Fibroblast of lung (primary cell): ENCODE data around the gene DNAJC18. TPM values are rescaled to one million over a fixed set of nuclear protein-coding genes. Genes with fewer than 3 reads are reported as not detected.

Source experiments
- DNase-seq, 2 donors: peaks; one replicate each; pipeline versions ENCODE4 v3.0.0 to v3.0.0-alpha.2; 2010; ENCODE audit warnings: low read depth in 2 of 2
- H2AFZ ChIP-seq: 2 replicates; pipeline ENCODE4 v1.5.1; 2012; ENCODE audit warnings: low read length, control low read depth, inconsistent platforms
- H3K27ac ChIP-seq: 2 replicates; pipeline ENCODE4 v1.5.1; 2011; ENCODE audit warnings: low read length, control low read depth; ENCODE audit not compliant: insufficient read depth
- H3K27me3 ChIP-seq: 2 replicates; pipeline ENCODE4 v1.5.1; 2011; ENCODE audit warnings: mild to moderate bottlenecking, low read length; ENCODE audit not compliant: control insufficient read depth, insufficient read depth
- H3K36me3 ChIP-seq: 2 replicates; pipeline ENCODE4 v1.5.1; 2011; ENCODE audit warnings: low read length; ENCODE audit not compliant: control insufficient read depth, insufficient read depth
- H3K4me1 ChIP-seq: 2 replicates; pipeline ENCODE4 v1.5.1; 2011; ENCODE audit warnings: low read length; ENCODE audit not compliant: control insufficient read depth, insufficient read depth; ENCODE audit errors: extremely low read depth
- H3K4me2 ChIP-seq: 2 replicates; pipeline ENCODE4 v1.5.1; 2011; ENCODE audit warnings: low read length, control low read depth; ENCODE audit not compliant: insufficient read depth; ENCODE audit errors: extremely low read depth
- H3K4me3 ChIP-seq, 4 experiments: fragments of 200-600 bp in 1 of 4; sonication (generic) in 1 of 4; replicated peaks in 1 of 4; 2 replicates each; pipeline ENCODE4 v1.5.1; 2011 to 2016; ENCODE audit warnings: low read length in 4 of 4, low read depth in 3 of 4, mild to moderate bottlenecking in 3 of 4, control low read depth in 2 of 4, inconsistent platforms in 1 of 4, mixed read lengths in 1 of 4; ENCODE audit not compliant: insufficient read depth in 1 of 4; ENCODE audit errors: control extremely low read depth in 1 of 4
- H3K79me2 ChIP-seq: 2 replicates; pipeline ENCODE4 v1.5.1; 2012; ENCODE audit warnings: mild to moderate bottlenecking, low read length, inconsistent platforms; ENCODE audit not compliant: control insufficient read depth, insufficient read depth
- H3K9ac ChIP-seq: 2 replicates; pipeline ENCODE4 v1.5.1; 2011; ENCODE audit warnings: mild to moderate bottlenecking, low read length, control low read depth; ENCODE audit not compliant: insufficient read depth
- H3K9me3 ChIP-seq: 2 replicates; pipeline ENCODE4 v1.5.1; 2012; ENCODE audit warnings: low read depth, low read length; ENCODE audit not compliant: control insufficient read depth, insufficient read depth
- H4K20me1 ChIP-seq: 2 replicates; pipeline ENCODE4 v1.5.1; 2011; ENCODE audit warnings: low read length; ENCODE audit not compliant: control insufficient read depth, insufficient read depth; ENCODE audit errors: extremely low read depth
- CTCF ChIP-seq, 2 donors: IDR thresholded peaks in 1 of 2; conservative IDR thresholded peaks in 1 of 2; 1 replicate in 1 of 2; 2 replicates in 1 of 2; pipeline ENCODE4 v1.5.1; 2011 to 2012; ENCODE audit warnings: low read length in 2 of 2, control low read depth in 1 of 2, inconsistent platforms in 1 of 2, low read depth in 1 of 2, mild to moderate bottlenecking in 1 of 2
- EZH2 ChIP-seq: IDR thresholded peaks from 2 replicates; pipeline ENCODE4 v1.5.1; 2012; ENCODE audit warnings: low read length, control low read depth, mild to moderate bottlenecking; ENCODE audit errors: missing control alignments
- polyA plus RNA-seq, 2 donors: library from polyadenylated mRNA; depleted of rRNA in 1 of 2; stranded (reverse) in 1 of 2; unstranded in 1 of 2; fragments of >200 nt; gene quantifications; 2 replicates each; pipeline ENCODE4 v1.2.1, GENCODE V29; 2011 to 2012; ENCODE audit warnings: missing spikeins in 1 of 2
- total RNA-seq: library from RNA; depleted of rRNA; stranded (reverse); fragments of >200 nt; gene quantifications from 2 replicates; pipeline ENCODE4 v1.2.1, GENCODE V29; 2014

The DNAJC18 gene
- total and polyA plus RNA-seq, 2 donors (not counting 1 experiment from before 2014, with no cell fraction given) = 12.6 to 14.6 TPM

GRCh38 chr5:139417214-139417613 lies 22.1 kb downstream of the DNAJC18 start:
- Histone ChIP-seq H3K36me3 (peaks cover 2% of the 10 kb centered on the region), H3K79me2 (no peaks in the 10 kb centered on the region), H3K9me3 (no peaks in the 10 kb centered on the region), H4K20me1 (no peaks in the 10 kb centered on the region), H3K4me3 (no peak overlapping the region), H2AFZ (no peak overlapping the region), H3K27ac (no peak overlapping the region), H3K9ac (no peak overlapping the region), H3K4me2 (no peak overlapping the region), H3K27me3 (no peaks in the 10 kb centered on the region), H3K4me1 (peaks cover 3% of the 10 kb centered on the region)
- DNase-seq = peak; percentile 53 to 75
- TF ChIP-seq EZH2 (no peak), CTCF (conservative IDR thresholded peaks at IDR 0.05 in 1 of 2, IDR thresholded peaks at IDR 0.05 in 1 of 2; ENCODE audit: low read depth in 1 of 2, low read length in 2 of 2) (no peak)

- no peak for TF ChIP-seq EZH2
- no peak for TF ChIP-seq CTCF (conservative IDR thresholded peaks at IDR 0.05 in 1 of 2, IDR thresholded peaks at IDR 0.05 in 1 of 2; ENCODE audit: low read depth in 1 of 2, low read length in 2 of 2)
- Histone ChIP-seq H3K36me3 (peaks cover 2% of the 10 kb centered on the region), H3K9ac (no peak overlapping the region), H3K4me2 (no peak overlapping the region), H3K9me3 (no peaks in the 10 kb centered on the region), H3K27ac (no peak overlapping the region), H2AFZ (no peak overlapping the region), H4K20me1 (no peaks in the 10 kb centered on the region), H3K4me1 (peaks cover 3% of the 10 kb centered on the region), H3K79me2 (no peaks in the 10 kb centered on the region), H3K4me3 (no peak overlapping the region), H3K27me3 (no peaks in the 10 kb centered on the region)
- no peak for DNase-seq
These were observed 22.7 kb downstream of the DNAJC18 start for GRCh38 chr5:139416651-139417050.

- DNase-seq = no peak
- H3K27ac ChIP-seq = no peak overlapping the region
These were observed 23.5 kb downstream of the DNAJC18 start for GRCh38 chr5:139415869-139416268.

More at GRCh38 chr5:139415869-139416268, 23.5 kb downstream of the DNAJC18 start:
- Histone ChIP-seq H3K4me2 (no peak overlapping the region), H3K4me1 (peaks cover 3% of the 10 kb centered on the region), H3K9ac (no peak overlapping the region), H3K36me3 (peaks cover 2% of the 10 kb centered on the region), H4K20me1 (no peaks in the 10 kb centered on the region), H3K9me3 (no peaks in the 10 kb centered on the region), H2AFZ (no peak overlapping the region), H3K27me3 (no peaks in the 10 kb centered on the region), H3K79me2 (no peaks in the 10 kb centered on the region), H3K4me3 (no peak overlapping the region)
- no peak for TF ChIP-seq EZH2
- no peak for TF ChIP-seq CTCF (conservative IDR thresholded peaks at IDR 0.05 in 1 of 2, IDR thresholded peaks at IDR 0.05 in 1 of 2; ENCODE audit: low read depth in 1 of 2, low read length in 2 of 2)
